ENCODE results near the gene CDH23.

GRCh38 chr10:71521504-71522441 is 125.1 kb downstream of the CDH23 start:
- TF ChIP-seq EZH2phosphoT487 (IDR thresholded peaks at IDR 0.05; ENCODE audit: borderline replicate concordance, low read length) = no peak
- TF ChIP-seq, protein P1, sequence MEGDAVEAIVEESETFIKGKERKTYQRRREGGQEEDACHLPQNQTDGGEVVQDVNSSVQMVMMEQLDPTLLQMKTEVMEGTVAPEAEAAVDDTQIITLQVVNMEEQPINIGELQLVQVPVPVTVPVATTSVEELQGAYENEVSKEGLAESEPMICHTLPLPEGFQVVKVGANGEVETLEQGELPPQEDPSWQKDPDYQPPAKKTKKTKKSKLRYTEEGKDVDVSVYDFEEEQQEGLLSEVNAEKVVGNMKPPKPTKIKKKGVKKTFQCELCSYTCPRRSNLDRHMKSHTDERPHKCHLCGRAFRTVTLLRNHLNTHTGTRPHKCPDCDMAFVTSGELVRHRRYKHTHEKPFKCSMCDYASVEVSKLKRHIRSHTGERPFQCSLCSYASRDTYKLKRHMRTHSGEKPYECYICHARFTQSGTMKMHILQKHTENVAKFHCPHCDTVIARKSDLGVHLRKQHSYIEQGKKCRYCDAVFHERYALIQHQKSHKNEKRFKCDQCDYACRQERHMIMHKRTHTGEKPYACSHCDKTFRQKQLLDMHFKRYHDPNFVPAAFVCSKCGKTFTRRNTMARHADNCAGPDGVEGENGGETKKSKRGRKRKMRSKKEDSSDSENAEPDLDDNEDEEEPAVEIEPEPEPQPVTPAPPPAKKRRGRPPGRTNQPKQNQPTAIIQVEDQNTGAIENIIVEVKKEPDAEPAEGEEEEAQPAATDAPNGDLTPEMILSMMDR (IDR thresholded peaks at IDR 0.05; ENCODE audit: low read depth, low read length, poor library complexity, severe bottlenecking) = no peak
